ENCODE measurements around the gene PPP2R2D. TPM values are rescaled to one million over a fixed set of nuclear protein-coding genes. Genes with fewer than 3 reads are reported as not detected.

Gene PPP2R2D
- total RNA-seq, 4 donors from 2014 or later, result 18.6 to 27.5 (median 22.1) TPM

DNA sequence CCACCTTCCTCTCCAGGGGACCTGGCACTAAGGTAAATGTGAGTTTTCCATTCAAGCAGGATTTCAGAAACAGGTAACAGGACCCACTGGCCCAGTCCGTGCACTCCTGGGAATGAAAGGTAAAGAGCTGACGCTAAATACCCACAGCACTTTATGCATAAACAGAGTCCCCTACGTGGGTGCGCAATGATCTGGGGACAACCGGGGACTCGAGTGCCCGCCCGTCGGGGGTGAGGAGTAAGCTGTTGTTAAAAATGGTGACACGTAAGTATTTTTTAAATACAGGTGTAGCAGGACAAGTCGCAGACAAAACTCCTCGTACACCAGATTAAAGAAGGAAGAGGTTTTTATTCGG lies 47.2 kb upstream of the PPP2R2D start:
- Histone ChIP-seq H3K27me3 (peaks cover 0 to 43% (median 0%) of the 10 kb centered on the region in 4 donors), H3K27ac (no peak overlapping the region), H3K9me3 (no peaks in the 10 kb centered on the region), H3K4me1 (no peaks in the 10 kb centered on the region), H3K36me3 (no peaks in the 10 kb centered on the region), H3K4me3 (no peak overlapping the region)
- WGBS, 2 donors, result 87 to 93% methylated on average over 9 to 13 of the region's 13 CpGs
- no peak for TF ChIP-seq POLR2A (IDR thresholded peaks at IDR 0.05)
- TF ChIP-seq, protein P1, sequence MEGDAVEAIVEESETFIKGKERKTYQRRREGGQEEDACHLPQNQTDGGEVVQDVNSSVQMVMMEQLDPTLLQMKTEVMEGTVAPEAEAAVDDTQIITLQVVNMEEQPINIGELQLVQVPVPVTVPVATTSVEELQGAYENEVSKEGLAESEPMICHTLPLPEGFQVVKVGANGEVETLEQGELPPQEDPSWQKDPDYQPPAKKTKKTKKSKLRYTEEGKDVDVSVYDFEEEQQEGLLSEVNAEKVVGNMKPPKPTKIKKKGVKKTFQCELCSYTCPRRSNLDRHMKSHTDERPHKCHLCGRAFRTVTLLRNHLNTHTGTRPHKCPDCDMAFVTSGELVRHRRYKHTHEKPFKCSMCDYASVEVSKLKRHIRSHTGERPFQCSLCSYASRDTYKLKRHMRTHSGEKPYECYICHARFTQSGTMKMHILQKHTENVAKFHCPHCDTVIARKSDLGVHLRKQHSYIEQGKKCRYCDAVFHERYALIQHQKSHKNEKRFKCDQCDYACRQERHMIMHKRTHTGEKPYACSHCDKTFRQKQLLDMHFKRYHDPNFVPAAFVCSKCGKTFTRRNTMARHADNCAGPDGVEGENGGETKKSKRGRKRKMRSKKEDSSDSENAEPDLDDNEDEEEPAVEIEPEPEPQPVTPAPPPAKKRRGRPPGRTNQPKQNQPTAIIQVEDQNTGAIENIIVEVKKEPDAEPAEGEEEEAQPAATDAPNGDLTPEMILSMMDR (IDR thresholded peaks at IDR 0.05), result no peak
- no peak for DNase-seq
- intact Hi-C loops (cut with DNase I), result no loop called here

DNA sequence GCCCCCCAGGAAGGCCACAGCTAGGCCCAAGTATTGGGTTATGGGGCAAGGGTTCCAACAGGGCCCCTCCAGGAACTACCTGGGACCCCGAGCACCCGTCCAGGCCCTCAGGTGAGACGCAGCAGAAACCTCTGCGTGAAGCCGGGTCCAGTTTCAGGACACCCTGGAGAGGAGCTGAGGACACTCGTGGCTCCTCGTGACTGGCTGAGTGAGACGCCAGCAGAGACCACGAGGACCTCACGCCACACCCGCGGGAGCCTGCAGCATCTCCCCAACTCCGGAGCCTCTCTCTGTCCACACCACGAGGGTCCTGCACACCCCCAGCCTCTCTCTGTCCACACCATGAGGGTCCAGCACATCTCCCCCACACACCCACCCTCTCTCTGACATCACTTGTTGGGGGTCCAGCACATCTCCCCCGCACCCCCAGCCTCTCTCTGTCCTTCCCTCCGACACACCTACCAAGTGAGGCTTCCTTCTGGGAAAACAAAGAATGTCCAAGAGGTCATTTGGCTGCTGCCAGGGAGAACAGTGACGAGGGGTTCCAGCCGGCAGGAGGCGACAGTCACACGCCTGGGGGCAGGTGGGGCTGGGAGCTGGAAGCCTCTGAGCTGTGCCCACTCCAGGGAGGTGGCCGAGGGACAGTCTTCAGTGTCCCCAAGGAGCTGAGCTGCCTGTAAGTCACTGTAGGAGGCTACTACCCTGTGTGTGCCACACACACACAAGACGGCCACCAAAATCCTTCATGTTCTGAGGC lies 46.1 kb upstream of the PPP2R2D start:
- Histone ChIP-seq H3K27ac (no peak overlapping the region), H3K4me1 (no peaks in the 10 kb centered on the region), H3K27me3 (peaks cover 0 to 54% (median 0%) of the 10 kb centered on the region in 4 donors), H3K4me3 (no peak overlapping the region), H3K36me3 (no peaks in the 10 kb centered on the region), H3K9me3 (no peaks in the 10 kb centered on the region)
- no peak for DNase-seq
- 69 to 82% methylated on average over 10 to 11 of the region's 22 CpGs for WGBS, 2 donors
- intact Hi-C loops (cut with DNase I), result no loop called here
- no peak for TF ChIP-seq POLR2A (IDR thresholded peaks at IDR 0.05)
- TF ChIP-seq, protein P1 (IDR thresholded peaks at IDR 0.05), result no peak

GRCh38 chr10:131855461-131856401 lies 45.1 kb upstream of the PPP2R2D start:
- H3K27ac ChIP-seq, result no peak overlapping the region
- no peaks in the 10 kb centered on the region for H3K4me1 ChIP-seq
- intact Hi-C loops (cut with DNase I), result no loop called here
- no peak for DNase-seq
- H3K9me3 ChIP-seq, result no peaks in the 10 kb centered on the region
- WGBS, 2 donors, result 57 to 66% methylated on average over 3 to 6 of the region's 23 CpGs
- no peaks in the 10 kb centered on the region for H3K36me3 ChIP-seq
- H3K27me3 ChIP-seq, result peaks cover 0 to 64% (median 0%) of the 10 kb centered on the region in 4 donors
- no peak overlapping the region for H3K4me3 ChIP-seq
- TF ChIP-seq, protein P1 (IDR thresholded peaks at IDR 0.05), result no peak
- no peak for TF ChIP-seq POLR2A (IDR thresholded peaks at IDR 0.05)

DNA sequence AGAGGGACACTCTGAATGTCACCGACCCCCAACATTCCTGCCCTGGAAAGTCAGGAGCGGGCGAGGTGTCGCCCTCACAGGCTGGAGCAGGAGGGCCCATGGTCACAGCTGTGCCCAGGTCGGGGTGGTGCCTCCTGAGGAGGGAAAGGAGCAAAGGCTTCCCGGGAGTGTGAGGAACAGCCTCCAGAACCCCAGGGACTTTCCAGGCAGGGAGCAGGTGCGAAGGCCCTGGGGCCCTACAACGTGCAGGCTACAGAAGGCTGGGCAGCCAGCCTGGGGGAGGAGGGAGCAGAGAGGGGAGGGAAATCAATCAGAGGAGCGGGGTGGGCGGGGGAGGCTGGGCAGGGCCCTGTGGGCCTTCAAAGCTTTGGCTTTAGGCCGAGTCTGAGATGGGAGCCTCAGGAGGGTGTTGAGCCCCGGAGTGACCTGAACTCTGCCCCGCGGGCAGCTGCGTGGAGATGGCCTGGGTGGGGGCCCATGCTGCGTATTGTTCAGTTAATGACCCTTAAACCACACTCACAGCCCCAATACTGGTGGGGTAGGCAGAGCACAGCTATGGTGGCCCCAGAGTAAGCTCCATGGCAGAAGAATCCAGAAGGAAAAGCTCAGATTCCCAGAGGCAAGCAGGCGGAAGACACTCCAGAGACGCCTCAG lies 44.2 kb upstream of the PPP2R2D start:
- H3K9me3 ChIP-seq, result no peaks in the 10 kb centered on the region
- peaks cover 0 to 70% (median 0%) of the 10 kb centered on the region in 4 donors for H3K27me3 ChIP-seq
- no peaks in the 10 kb centered on the region for H3K36me3 ChIP-seq

More for the DNA sequence above, 44.2 kb upstream of the PPP2R2D start:
- Histone ChIP-seq H3K4me1 (no peaks in the 10 kb centered on the region), H3K4me3 (no peak overlapping the region), H3K27ac (no peak overlapping the region)
- WGBS, 2 donors, result 39 to 64% methylated on average over 4 to 8 of the region's 18 CpGs
- intact Hi-C loops (cut with DNase I), result no loop called here
- DNase-seq, result no peak
- TF ChIP-seq POLR2A (IDR thresholded peaks at IDR 0.05), result no peak
- TF ChIP-seq, protein P1 (IDR thresholded peaks at IDR 0.05), result no peak
